Posterior cingulate gyrus (tissue), 11 donors: ENCODE results near the gene COPG2.
"Not testable (repeated sequence)": the region's sequence is repeated elsewhere in the genome, so short reads cannot be mapped to it uniquely, and the experiment has no call there.

ENCODE experiments used
- DNase-seq, 10 donors: peaks; one replicate each; pipeline versions ENCODE4 v3.0.0 to v3.0.0-alpha.2; 2020 to 2021; ENCODE audit warnings: mixed read lengths in 3 of 10
- intact Hi-C: fragments of 100-400 bp; cut with DNase I; formaldehyde crosslinking; loops from one replicate; pipeline ENCODE4 v1.15.1; 2023

COPG2 gene, protein sequence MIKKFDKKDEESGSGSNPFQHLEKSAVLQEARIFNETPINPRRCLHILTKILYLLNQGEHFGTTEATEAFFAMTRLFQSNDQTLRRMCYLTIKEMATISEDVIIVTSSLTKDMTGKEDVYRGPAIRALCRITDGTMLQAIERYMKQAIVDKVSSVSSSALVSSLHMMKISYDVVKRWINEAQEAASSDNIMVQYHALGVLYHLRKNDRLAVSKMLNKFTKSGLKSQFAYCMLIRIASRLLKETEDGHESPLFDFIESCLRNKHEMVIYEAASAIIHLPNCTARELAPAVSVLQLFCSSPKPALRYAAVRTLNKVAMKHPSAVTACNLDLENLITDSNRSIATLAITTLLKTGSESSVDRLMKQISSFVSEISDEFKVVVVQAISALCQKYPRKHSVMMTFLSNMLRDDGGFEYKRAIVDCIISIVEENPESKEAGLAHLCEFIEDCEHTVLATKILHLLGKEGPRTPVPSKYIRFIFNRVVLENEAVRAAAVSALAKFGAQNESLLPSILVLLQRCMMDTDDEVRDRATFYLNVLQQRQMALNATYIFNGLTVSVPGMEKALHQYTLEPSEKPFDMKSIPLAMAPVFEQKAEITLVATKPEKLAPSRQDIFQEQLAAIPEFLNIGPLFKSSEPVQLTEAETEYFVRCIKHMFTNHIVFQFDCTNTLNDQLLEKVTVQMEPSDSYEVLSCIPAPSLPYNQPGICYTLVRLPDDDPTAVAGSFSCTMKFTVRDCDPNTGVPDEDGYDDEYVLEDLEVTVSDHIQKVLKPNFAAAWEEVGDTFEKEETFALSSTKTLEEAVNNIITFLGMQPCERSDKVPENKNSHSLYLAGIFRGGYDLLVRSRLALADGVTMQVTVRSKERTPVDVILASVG

DNA sequence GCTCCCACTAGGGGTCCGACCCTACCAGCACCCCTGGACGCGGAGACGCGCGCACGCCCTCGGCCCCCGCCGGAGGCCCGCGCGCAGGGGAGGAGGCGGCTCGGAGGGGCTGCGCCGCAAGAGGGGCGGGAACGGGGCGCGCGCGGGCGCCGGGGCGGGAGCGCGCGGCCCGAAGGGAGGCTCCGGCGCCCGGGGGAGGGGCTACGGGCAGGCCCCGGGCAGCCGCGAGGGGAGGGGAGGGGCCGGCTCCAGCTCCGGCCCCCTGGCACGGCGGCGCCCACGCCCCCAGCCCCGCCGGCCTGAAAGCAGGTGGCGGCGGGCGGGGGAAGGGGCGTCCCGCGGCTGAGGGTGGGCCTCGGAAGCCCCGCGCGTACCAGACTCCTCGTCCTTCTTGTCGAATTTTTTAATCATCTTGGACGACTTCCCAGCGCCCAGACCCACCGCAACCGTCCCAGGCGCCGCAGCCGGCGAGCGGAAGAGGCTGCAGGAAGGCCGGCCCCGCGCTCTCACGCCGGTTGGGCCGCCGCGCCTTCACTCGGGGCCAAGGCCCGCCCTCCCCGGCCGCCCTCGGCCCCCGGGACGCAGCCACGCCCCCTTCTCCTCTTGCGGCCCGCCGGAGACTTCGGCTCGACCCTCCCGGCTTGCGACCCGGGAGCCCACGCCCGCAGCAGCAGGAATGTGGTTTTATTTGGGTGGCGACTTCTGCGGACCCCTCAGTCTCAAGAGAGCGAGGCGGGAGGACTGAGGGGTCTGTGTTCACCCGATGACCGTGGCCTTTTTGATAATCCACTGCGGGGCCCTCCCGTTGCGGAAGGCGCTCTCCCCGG is at the start of gene COPG2:
COPG2 (minus strand) TSS at position 491 of the 827 bp plus-strand sequence; CDS start at position 411, 80 bp downstream.
- peak; percentile 69 to 97 (median 80) for DNase-seq
- intact Hi-C loops = loop anchor here (2.0 kb wide), 1 partner anchor 598 kb away; the partner anchor contains the start of gene KLHDC10

GRCh38 chr7:130712416-130712815 is 43.9 kb upstream of the COPG2 start:
- DNase-seq = no peak
- intact Hi-C loops = no loop called here

GRCh38 chr7:130708766-130709165 is 40.2 kb upstream of the COPG2 start:
- DNase-seq = no peak
- intact Hi-C loops = no loop called here

- DNase-seq = no peak
- intact Hi-C loops = no loop called here
These were observed 39.5 kb upstream of the COPG2 start for GRCh38 chr7:130708001-130708400.

DNA sequence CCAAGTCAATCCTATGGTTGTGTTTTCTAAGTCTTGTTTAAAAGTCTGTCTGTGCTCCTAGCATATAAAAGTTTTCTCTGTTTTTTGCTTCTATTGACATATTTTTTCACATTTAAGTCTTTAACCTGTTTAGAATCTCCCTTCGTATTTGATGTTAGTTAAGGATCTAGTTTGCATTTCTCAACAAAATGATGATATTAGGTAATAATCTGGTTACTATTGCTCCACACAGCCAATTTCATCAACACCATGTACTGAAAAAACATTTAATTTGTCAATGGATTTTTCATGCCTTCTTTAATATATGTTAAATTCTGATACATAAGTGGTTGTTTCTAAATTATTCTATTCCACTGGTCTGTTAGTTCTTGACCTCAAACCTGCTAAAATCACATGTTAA is 35.3 kb upstream of the COPG2 start:
- intact Hi-C loops = no loop called here
- DNase-seq = no peak

DNA sequence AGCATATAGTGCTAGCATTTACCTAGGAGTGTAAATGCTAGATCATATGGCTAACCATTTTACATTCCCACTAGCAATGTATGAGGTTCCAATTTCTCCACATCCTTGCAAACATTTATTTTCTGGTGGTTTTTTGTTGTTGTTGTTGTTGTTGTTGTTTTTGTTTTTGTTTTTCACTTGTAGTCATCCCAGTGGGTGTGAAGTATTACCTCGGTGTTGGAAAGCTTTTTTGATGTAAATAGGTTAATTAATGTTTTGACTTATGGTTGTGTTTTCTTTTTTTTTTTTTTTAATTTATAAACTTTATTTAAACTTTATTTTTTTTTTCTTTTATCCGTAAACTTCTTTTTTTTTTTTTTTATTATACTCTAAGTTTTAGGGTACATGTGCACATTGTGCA is 33.1 kb upstream of the COPG2 start:
- intact Hi-C loops = no loop called here
- no peak for DNase-seq

GRCh38 chr7:130700760-130701159 is 32.2 kb upstream of the COPG2 start:
- no peak for DNase-seq
- intact Hi-C loops = no loop called here

DNA sequence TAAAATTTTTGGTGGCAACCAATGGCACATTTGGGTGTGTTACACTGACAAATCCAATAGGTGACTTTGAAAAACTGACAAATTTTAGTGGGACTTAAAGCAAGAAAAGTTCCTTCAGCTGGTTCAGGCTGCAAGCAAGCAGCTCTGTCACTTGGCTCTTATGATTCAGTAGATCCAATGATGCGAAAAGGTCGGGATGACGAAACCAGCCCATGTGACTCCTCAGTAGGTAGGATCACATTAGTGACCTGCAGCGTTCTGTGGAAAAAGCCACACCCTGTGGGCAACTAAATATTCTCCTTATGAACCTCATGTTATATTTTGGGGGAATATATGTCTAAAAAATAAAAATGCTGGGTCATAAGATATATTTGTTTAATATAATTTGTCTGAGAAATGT is 31.1 kb upstream of the COPG2 start:
- intact Hi-C loops = no loop called here
- no peak for DNase-seq

GRCh38 chr7:130697820-130698219 is 29.3 kb upstream of the COPG2 start:
- no peak for DNase-seq
- intact Hi-C loops = no loop called here

GRCh38 chr7:130695840-130696239 is 27.3 kb upstream of the COPG2 start:
- no peak for DNase-seq
- intact Hi-C loops = no loop called here

- DNase-seq, intact Hi-C loops: not testable (repeated sequence)
These were observed 23.8 kb upstream of the COPG2 start for GRCh38 chr7:130692396-130692795.

DNA sequence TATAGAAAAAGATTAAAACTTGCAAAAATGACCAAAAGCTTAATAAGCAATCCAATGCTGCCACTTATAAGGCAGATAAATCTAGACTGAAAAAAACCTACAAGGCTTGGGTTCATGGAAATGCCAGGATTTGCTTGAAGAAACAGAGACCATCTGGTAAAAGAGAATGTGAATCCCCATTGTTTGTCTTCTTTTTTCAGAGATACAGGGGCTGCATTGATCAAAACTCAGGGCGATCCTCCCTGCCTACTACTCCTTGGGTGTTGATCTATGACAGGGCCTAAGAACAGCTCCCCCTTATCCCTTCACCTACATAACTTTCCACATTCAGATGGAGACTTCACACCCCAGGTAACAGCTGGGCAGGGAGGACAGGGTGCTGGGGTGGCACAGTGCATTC is 21.1 kb upstream of the COPG2 start:
- intact Hi-C loops = no loop called here
- no peak for DNase-seq

GRCh38 chr7:130683026-130683425 is 14.5 kb upstream of the COPG2 start:
- no peak for DNase-seq
- intact Hi-C loops = no loop called here

- intact Hi-C loops = no loop called here
- no peak for DNase-seq
These were observed 5.9 kb upstream of the COPG2 start for GRCh38 chr7:130674456-130674855.

GRCh38 chr7:130673066-130673465 is 4.5 kb upstream of the COPG2 start:
- DNase-seq = no peak
- intact Hi-C loops = no loop called here

- no peak for DNase-seq
- intact Hi-C loops = no loop called here
These were observed 3.6 kb upstream of the COPG2 start for GRCh38 chr7:130672146-130672545.

DNA sequence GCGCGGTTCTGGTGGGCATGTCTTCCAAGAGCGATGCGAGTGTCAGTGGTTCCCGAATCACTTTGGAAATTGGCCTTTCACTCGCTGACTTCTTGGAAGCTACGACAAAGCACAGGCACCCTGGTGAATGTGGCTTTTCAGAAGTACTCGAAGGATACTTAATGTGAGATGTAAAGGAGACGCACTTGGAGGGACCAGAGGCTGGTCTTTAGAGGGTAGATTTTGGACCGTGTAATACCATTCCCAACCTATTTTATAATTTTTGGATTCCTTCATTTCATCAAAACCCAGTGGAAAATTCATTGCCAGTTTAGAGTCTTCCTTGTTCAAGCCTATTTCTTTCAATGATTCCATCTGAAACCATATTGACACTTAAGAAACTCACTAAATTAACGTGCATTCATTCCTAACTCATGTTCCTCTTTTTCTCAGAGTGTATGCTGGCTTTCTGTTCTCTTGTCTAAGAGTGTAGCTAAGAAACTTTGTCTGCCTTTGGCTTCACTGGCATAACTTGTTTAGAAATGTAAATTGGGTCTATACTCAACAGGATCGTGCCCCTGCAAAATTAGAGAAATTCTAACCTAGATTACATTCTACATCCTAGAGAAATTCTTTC is 645 bp upstream of the COPG2 start:
- DNase-seq = no peak
- intact Hi-C loops = loop anchor here (2.0 kb wide), 1 partner anchor 598 kb away; the partner anchor contains the start of gene KLHDC10

DNA sequence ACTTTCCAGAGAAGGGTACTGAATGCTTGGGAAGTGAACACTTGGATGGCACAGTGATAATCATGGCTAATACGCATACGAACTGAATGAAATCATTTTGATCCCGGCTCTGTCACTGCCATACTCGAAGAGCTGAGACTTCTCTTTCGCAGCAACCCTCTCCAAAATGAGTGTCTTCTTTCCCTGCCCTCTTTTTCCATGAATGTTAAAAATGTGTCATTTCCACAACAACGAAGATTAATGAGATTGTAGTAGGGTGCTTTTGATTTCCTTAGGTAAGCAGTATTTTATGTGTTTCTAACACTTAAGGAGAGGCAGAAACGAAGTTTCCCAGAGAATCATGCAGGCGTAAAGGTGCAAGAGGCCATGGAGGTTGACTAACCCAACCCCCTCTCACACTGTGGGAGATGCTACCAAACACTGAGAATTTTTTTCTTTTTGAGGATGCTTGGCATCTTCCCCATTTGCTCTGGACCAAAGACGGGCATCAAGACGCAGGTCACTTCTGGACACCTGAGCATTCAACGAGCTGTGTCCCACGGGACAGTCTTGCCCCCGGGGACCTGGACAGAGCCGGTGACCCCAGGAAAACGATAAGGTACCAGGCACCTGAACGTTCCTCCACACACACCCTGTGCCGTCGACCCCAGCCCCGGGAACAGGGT is 823 bp downstream of the COPG2 start:
- intact Hi-C loops = loop anchor here (2.0 kb wide), 1 partner anchor 597 kb away; the partner anchor contains the start of gene KLHDC10
- peak in 4 of 10 donors; percentile 2 to 85 (median 13) for DNase-seq

GRCh38 chr7:130662426-130662825 is 6.1 kb downstream of the COPG2 start:
- DNase-seq = no peak
- intact Hi-C loops = no loop called here

DNA sequence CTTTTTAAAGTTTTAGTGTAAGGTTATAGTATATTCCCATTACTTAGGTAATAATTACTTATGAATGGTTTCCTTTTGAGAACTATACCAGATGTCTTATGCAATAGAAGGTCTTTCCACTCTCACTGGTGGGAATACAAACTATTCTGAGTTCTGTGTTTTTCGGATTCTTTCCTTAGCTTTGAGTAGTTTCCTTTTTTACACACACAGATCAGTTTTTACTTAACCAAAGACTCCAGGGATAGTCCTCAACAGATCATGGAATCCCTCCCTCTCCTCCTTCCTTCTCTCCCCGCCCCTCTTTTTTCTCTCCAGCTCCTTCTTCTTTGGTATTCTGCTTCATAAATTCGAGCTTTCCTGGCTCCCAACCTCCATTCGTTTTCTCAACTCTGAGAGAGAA is 13.3 kb downstream of the COPG2 start:
- DNase-seq = no peak
- intact Hi-C loops = no loop called here
